ENCODE measurements around the gene ZIC2. TPM values are rescaled to one million over a fixed set of nuclear protein-coding genes. Genes with fewer than 3 reads are reported as not detected.

ZIC2 gene
- total and polyA plus RNA-seq, 2 donors = 0.05 to 0.30 TPM

DNA sequence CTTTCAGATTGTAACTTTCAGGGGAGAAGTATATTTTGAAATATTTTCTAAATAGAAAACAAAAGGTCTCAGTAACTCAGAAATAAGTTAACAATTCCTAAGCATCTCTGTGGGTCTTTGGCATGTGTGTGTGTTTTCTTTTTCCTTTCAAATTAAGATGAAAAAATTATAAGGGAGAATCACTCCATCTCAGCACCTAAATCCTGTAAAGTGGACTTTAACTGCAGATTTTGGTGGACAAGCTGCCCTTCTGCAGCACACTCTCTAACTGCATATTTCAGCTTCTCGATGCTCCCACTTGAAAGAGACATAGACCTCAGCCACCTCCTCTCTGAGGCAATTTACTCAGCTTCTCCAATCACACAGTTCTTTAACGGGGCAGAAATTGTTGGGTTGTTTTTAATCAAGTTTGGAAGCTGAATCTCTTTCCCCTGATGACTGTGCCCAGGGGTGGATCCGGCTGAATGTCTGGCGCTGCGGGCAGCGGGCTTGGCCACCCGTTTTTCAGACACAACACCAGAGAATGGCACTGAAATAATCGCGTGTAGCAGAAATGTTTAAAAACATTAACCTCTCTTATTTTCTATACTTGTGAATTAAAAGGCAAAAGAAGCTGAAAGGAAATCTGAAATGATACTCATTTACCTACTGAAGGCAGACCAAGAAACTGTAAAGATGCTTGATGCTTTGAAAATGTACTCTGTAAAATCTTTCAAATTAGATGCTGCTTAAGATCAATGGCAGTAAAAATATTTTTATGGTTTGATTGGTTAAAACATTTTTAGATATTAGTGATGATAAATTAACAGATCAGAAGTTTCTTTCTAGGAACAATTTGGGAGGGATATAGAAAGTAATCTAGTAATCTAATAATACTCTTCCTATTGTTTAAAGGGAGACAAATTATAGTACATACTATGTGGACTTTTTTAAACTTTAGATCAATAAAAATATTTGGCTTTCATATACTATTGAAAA lies 12.4 kb downstream of the ZIC2 start:
- Histone ChIP-seq H3K27me3 (ENCODE audit: control insufficient read depth in 2 of 2, insufficient read depth in 1 of 2, low read length in 1 of 2) (peaks cover 77 to 100% of the 10 kb centered on the region in 2 donors), H3K36me3 (ENCODE audit: control insufficient read depth in 2 of 2, insufficient read depth in 2 of 2, low read length in 1 of 2) (no peaks in the 10 kb centered on the region), H3K4me1 (ENCODE audit: control insufficient read depth in 2 of 2, insufficient read depth in 2 of 2, low read length in 2 of 2) (peaks cover 0 to 10% of the 10 kb centered on the region in 2 donors), H3K27ac (ENCODE audit: low read depth in 1 of 2, low read length in 1 of 2) (no peak overlapping the region), H3K4me3 (ENCODE audit: low read length in 2 of 2) (no peak overlapping the region), H3K9me3 (ENCODE audit: control insufficient read depth in 2 of 2, insufficient read depth in 1 of 2, low read length in 1 of 2) (peaks cover 0 to 21% of the 10 kb centered on the region in 2 donors)
- WGBS = 13% methylated on average over 9 of the region's 9 CpGs
- peak in 1 of 9 donors; percentile 21 for DNase-seq (ENCODE audit: low read depth in 6 of 9, low spot score in 9 of 9)

DNA sequence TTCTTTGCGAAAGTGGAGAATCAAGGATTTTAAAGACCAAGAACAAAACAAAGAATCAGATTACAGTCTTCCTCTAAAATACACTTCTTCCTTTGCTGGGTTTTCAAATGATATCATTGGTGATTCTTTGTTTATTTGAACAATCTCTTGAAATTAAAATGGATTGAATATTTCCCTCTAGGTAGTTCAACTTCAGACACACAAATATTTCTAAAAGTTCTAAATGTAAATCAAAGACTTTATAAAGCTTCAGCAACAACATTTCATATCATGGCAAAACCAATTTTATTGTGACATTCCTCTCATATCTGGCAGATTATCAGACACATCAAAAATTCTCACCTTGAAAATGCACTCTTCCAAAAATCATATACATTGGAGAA lies 13.0 kb downstream of the ZIC2 start:
- Histone ChIP-seq H3K4me1 (ENCODE audit: control insufficient read depth in 2 of 2, insufficient read depth in 2 of 2, low read length in 2 of 2) (peaks cover 0 to 4% of the 10 kb centered on the region in 2 donors), H3K27ac (ENCODE audit: low read depth in 1 of 2, low read length in 1 of 2) (no peak overlapping the region), H3K4me3 (ENCODE audit: low read length in 2 of 2) (no peak overlapping the region), H3K36me3 (ENCODE audit: control insufficient read depth in 2 of 2, insufficient read depth in 2 of 2, low read length in 1 of 2) (no peaks in the 10 kb centered on the region), H3K9me3 (ENCODE audit: control insufficient read depth in 2 of 2, insufficient read depth in 1 of 2, low read length in 1 of 2) (peaks cover 0 to 19% of the 10 kb centered on the region in 2 donors), H3K27me3 (ENCODE audit: control insufficient read depth in 2 of 2, insufficient read depth in 1 of 2, low read length in 1 of 2) (peaks cover 74 to 99% of the 10 kb centered on the region in 2 donors)
- DNase-seq (ENCODE audit: low read depth in 6 of 9, low spot score in 9 of 9) = peak in 1 of 9 donors; percentile 22
- 16% methylated on average over 1 of the region's 1 CpG for WGBS

DNA sequence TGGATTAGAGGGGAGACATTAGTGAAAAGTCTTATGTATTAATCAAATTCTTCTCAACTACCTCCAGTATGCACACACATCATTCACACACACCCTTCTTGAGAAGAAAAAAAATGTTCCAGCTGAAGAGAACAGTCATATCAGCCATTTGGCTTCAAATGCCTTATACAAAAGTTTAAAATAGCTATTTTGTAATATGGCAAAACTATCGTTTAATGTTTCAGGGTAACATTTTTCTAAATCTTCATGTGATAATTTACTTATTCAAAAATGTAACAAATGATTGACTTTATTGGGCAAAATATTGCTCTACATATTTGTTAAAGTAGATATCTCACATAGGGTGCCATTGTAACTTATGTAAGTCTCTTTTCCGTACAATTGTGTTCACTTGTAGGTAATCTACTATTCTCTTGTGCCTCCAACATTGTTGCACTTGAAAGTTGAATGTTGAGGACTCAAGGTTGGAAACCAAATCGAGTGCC lies 13.6 kb downstream of the ZIC2 start:
- H3K27me3 ChIP-seq (ENCODE audit: control insufficient read depth in 2 of 2, insufficient read depth in 1 of 2, low read length in 1 of 2) = peaks cover 69 to 99% of the 10 kb centered on the region in 2 donors

DNA sequence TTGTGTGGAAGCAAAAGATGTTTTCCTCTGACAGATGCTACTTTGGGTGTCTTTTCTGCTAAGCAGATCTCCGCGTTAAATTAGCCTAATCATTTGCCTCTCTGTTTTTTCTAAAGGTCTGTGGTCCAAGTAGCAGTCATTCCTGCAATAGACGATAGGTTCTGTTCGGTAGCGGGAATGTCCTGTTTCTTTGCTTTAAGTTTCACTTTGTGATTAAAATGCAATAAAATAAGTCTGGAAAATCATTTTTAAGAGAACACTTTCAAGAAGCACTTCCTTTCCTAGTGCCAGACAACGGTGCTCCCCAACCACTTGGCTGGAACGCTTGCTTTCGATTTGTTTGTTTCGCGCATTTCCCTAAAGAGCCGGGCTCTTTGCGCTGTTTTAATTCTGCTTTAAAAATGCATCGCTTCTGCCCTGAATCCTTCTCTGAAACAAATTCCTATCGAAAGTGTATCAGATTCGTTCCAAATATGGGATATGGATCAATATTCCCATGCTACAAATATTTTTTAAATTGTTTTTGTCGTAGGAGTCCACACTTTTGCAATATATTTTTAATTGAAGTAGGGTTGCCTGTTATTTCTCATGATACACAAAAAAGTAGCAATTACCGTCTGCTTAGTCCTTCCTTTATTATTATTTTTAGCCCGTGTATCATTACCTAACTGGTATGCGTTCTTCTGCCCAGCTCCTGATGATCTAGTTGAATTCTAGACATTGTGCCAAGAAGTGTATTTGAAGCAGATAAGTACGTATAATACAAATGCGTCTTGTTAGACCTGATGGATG lies 14.2 kb downstream of the ZIC2 start:
- 7% methylated on average over 21 of the region's 21 CpGs for WGBS
- peak in 1 of 9 donors; percentile 74 for DNase-seq (ENCODE audit: low read depth in 6 of 9, low spot score in 9 of 9)
- H3K36me3 ChIP-seq (ENCODE audit: control insufficient read depth in 2 of 2, insufficient read depth in 2 of 2, low read length in 1 of 2) = no peaks in the 10 kb centered on the region
- H3K4me1 ChIP-seq (ENCODE audit: control insufficient read depth in 2 of 2, insufficient read depth in 2 of 2, low read length in 2 of 2) = no peaks in the 10 kb centered on the region
- H3K27ac ChIP-seq (ENCODE audit: low read depth in 1 of 2, low read length in 1 of 2) = no peak overlapping the region
- peaks cover 0 to 9% of the 10 kb centered on the region in 2 donors for H3K9me3 ChIP-seq (ENCODE audit: control insufficient read depth in 2 of 2, insufficient read depth in 1 of 2, low read length in 1 of 2)
- H3K27me3 ChIP-seq (ENCODE audit: control insufficient read depth in 2 of 2, insufficient read depth in 1 of 2, low read length in 1 of 2) = peaks cover 67 to 99% of the 10 kb centered on the region in 2 donors
- no peak overlapping the region for H3K4me3 ChIP-seq (ENCODE audit: low read length in 2 of 2)

More for the DNA sequence above, 13.6 kb downstream of the ZIC2 start:
- H3K9me3 ChIP-seq (ENCODE audit: control insufficient read depth in 2 of 2, insufficient read depth in 1 of 2, low read length in 1 of 2) = peaks cover 0 to 15% of the 10 kb centered on the region in 2 donors
- no peaks in the 10 kb centered on the region for H3K36me3 ChIP-seq (ENCODE audit: control insufficient read depth in 2 of 2, insufficient read depth in 2 of 2, low read length in 1 of 2)
- no peak for DNase-seq (ENCODE audit: low read depth in 6 of 9, low spot score in 9 of 9)
- 17% methylated on average over 3 of the region's 3 CpGs for WGBS
- H3K27ac ChIP-seq (ENCODE audit: low read depth in 1 of 2, low read length in 1 of 2) = no peak overlapping the region
- H3K4me1 ChIP-seq (ENCODE audit: control insufficient read depth in 2 of 2, insufficient read depth in 2 of 2, low read length in 2 of 2) = peaks cover 0 to 4% of the 10 kb centered on the region in 2 donors
- no peak overlapping the region for H3K4me3 ChIP-seq (ENCODE audit: low read length in 2 of 2)

- Histone ChIP-seq H3K4me1 (ENCODE audit: control insufficient read depth in 2 of 2, insufficient read depth in 2 of 2, low read length in 2 of 2) (no peaks in the 10 kb centered on the region), H3K27me3 (ENCODE audit: control insufficient read depth in 2 of 2, insufficient read depth in 1 of 2, low read length in 1 of 2) (peaks cover 60 to 99% of the 10 kb centered on the region in 2 donors), H3K4me3 (ENCODE audit: low read length in 2 of 2) (no peak overlapping the region), H3K27ac (ENCODE audit: low read depth in 1 of 2, low read length in 1 of 2) (no peak overlapping the region), H3K9me3 (ENCODE audit: control insufficient read depth in 2 of 2, insufficient read depth in 1 of 2, low read length in 1 of 2) (peaks cover 0 to 7% of the 10 kb centered on the region in 2 donors), H3K36me3 (ENCODE audit: control insufficient read depth in 2 of 2, insufficient read depth in 2 of 2, low read length in 1 of 2) (no peaks in the 10 kb centered on the region)
- DNase-seq (ENCODE audit: low read depth in 6 of 9, low spot score in 9 of 9) = peak in 1 of 9 donors; percentile 55
- WGBS = 20% methylated on average over 8 of the region's 8 CpGs
Measured at GRCh38 chr13:99996381-99996973, 14.9 kb downstream of the ZIC2 start.

DNA sequence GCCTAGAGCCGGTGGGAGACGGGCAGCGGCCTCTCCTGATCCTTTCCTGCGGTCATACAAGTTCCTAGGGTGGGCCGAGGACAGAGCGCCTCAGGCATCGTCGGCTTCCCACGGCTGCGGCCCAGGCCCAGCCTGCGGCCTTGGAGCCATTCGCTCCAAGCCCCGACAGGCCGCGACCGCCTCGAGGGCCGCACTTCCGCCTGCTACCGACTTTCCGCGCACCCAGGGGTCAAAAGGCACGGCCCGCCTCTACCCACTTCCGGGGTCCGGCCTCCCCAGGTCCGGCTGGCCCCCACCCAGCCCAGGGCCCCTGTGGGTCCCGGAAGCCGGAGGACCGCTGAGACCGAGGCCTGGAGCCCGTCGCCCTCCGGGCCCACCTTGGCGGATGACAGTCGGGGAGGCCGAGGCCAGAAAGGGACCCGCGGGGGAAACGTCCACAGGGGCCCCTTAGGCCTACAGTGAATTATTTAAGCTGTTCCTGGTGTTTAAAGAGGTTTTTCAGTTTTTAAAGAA lies 16.2 kb downstream of the ZIC2 start:
- DNase-seq (ENCODE audit: low read depth in 6 of 9, low spot score in 9 of 9) = no peak
- no peak overlapping the region for H3K4me3 ChIP-seq (ENCODE audit: low read length in 2 of 2)
- H3K27me3 ChIP-seq (ENCODE audit: control insufficient read depth in 2 of 2, insufficient read depth in 1 of 2, low read length in 1 of 2) = peaks cover 52 to 92% of the 10 kb centered on the region in 2 donors
- peaks cover 0 to 7% of the 10 kb centered on the region in 2 donors for H3K9me3 ChIP-seq (ENCODE audit: control insufficient read depth in 2 of 2, insufficient read depth in 1 of 2, low read length in 1 of 2)
- WGBS = 38% methylated on average over 40 of the region's 40 CpGs
- no peak overlapping the region for H3K27ac ChIP-seq (ENCODE audit: low read depth in 1 of 2, low read length in 1 of 2)
- H3K36me3 ChIP-seq (ENCODE audit: control insufficient read depth in 2 of 2, insufficient read depth in 2 of 2, low read length in 1 of 2) = no peaks in the 10 kb centered on the region
- H3K4me1 ChIP-seq (ENCODE audit: control insufficient read depth in 2 of 2, insufficient read depth in 2 of 2, low read length in 2 of 2) = no peaks in the 10 kb centered on the region

GRCh38 chr13:99998261-99998660 lies 16.7 kb downstream of the ZIC2 start:
- 90% methylated on average over 11 of the region's 11 CpGs for WGBS
- no peaks in the 10 kb centered on the region for H3K36me3 ChIP-seq (ENCODE audit: control insufficient read depth in 2 of 2, insufficient read depth in 2 of 2, low read length in 1 of 2)
- peaks cover 0 to 7% of the 10 kb centered on the region in 2 donors for H3K9me3 ChIP-seq (ENCODE audit: control insufficient read depth in 2 of 2, insufficient read depth in 1 of 2, low read length in 1 of 2)
- no peak for DNase-seq (ENCODE audit: low read depth in 6 of 9, low spot score in 9 of 9)
- no peak overlapping the region for H3K4me3 ChIP-seq (ENCODE audit: low read length in 2 of 2)
- H3K4me1 ChIP-seq (ENCODE audit: control insufficient read depth in 2 of 2, insufficient read depth in 2 of 2, low read length in 2 of 2) = no peaks in the 10 kb centered on the region
- H3K27ac ChIP-seq (ENCODE audit: low read depth in 1 of 2, low read length in 1 of 2) = no peak overlapping the region
- peaks cover 48 to 90% of the 10 kb centered on the region in 2 donors for H3K27me3 ChIP-seq (ENCODE audit: control insufficient read depth in 2 of 2, insufficient read depth in 1 of 2, low read length in 1 of 2)

DNA sequence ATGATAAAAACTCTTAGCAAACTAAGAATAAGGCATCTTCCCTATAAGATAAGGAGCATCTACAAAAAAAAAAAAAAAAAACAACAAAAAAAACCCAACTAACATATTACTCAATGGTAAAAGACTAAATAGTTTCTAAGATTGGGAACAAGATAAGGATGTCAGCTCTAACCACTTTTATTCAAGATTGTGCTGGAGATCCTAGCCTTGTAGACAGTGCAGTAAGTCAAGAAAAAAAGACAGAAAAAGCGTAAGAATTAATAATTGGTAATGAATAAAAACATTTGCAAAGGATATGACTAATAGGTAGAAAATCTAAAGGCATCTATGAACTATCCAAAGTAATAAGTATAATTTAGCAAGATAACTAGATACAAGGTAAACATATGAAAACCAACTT lies 33.0 kb downstream of the ZIC2 start:
- peaks cover 0 to 3% of the 10 kb centered on the region in 2 donors for H3K27me3 ChIP-seq (ENCODE audit: control insufficient read depth in 2 of 2, insufficient read depth in 1 of 2, low read length in 1 of 2)
- no peak overlapping the region for H3K27ac ChIP-seq (ENCODE audit: low read depth in 1 of 2, low read length in 1 of 2)
- no peaks in the 10 kb centered on the region for H3K9me3 ChIP-seq (ENCODE audit: control insufficient read depth in 2 of 2, insufficient read depth in 1 of 2, low read length in 1 of 2)
- H3K4me3 ChIP-seq (ENCODE audit: low read length in 2 of 2) = no peak overlapping the region
- H3K4me1 ChIP-seq (ENCODE audit: control insufficient read depth in 2 of 2, insufficient read depth in 2 of 2, low read length in 2 of 2) = no peaks in the 10 kb centered on the region
- 95% methylated on average over 1 of the region's 1 CpG for WGBS
- no peaks in the 10 kb centered on the region for H3K36me3 ChIP-seq (ENCODE audit: control insufficient read depth in 2 of 2, insufficient read depth in 2 of 2, low read length in 1 of 2)
- no peak for DNase-seq (ENCODE audit: low read depth in 6 of 9, low spot score in 9 of 9)
